Common myeloid progenitor, CD34-positive (primary cell): ENCODE data around the gene PRPH2.

Experiments
- CTCF ChIA-PET: fragments of 350-600 bp; sonication (Branson Sonifier 250); formaldehyde crosslinking; loops from one replicate; lab custom pipeline; 2021; ENCODE audit warnings: antibody characterized with exemption; lab: Charles Lee
- POLR2A ChIA-PET: fragments of 350-600 bp; sonication (Branson Sonifier 250); formaldehyde crosslinking; loops from one replicate; lab custom pipeline; 2021; ENCODE audit warnings: antibody characterized with exemption; lab: Charles Lee
- DNase-seq, 3 donors: peaks; one replicate each; pipeline versions ENCODE4 v3.0.0 to v3.0.0-alpha.2; 2013
- H3K27ac ChIP-seq, 2 experiments: 1 replicate in 1 of 2; 2 replicates in 1 of 2; pipeline ENCODE4 v1.7.0; 2013; ENCODE audit warnings: inconsistent platforms in 2 of 2, low read length in 2 of 2, mild to moderate bottlenecking in 2 of 2, low read depth in 1 of 2, moderate library complexity in 1 of 2; ENCODE audit not compliant: severe bottlenecking in 2 of 2, insufficient read depth in 1 of 2, poor library complexity in 1 of 2
- H3K27me3 ChIP-seq, 5 experiments: replicated peaks in 2 of 5; 1 replicate in 3 of 5; 2 replicates in 2 of 5; pipeline versions ENCODE4 v1.6.1 to v1.7.0; 2013; ENCODE audit warnings: low read length in 4 of 5, mild to moderate bottlenecking in 2 of 5, moderate library complexity in 2 of 5, inconsistent platforms in 1 of 5; ENCODE audit not compliant: insufficient read depth in 5 of 5, control insufficient read depth in 4 of 5
- H3K36me3 ChIP-seq, 4 experiments: 1 replicate in 2 of 4; 2 replicates in 2 of 4; pipeline versions ENCODE4 v1.6.1 to v1.7.0; 2013; ENCODE audit warnings: low read length in 3 of 4, control low read depth in 1 of 4, mild to moderate bottlenecking in 1 of 4; ENCODE audit not compliant: control insufficient read depth in 4 of 4, insufficient read depth in 4 of 4
- H3K4me1 ChIP-seq, 4 experiments: 1 replicate in 3 of 4; 2 replicates in 1 of 4; pipeline versions ENCODE4 v1.6.1 to v1.7.1; 2013; ENCODE audit warnings: low read length in 3 of 4, mild to moderate bottlenecking in 3 of 4, control low read depth in 1 of 4, inconsistent platforms in 1 of 4, moderate library complexity in 1 of 4; ENCODE audit not compliant: control insufficient read depth in 4 of 4, insufficient read depth in 4 of 4; ENCODE audit errors: control extremely low read depth in 1 of 4
- H3K4me3 ChIP-seq, 7 experiments: 1 replicate in 4 of 7; 2 replicates in 3 of 7; pipeline versions ENCODE4 v1.5.1 to v1.7.0; 2013; ENCODE audit warnings: mild to moderate bottlenecking in 7 of 7, low read length in 6 of 7, moderate library complexity in 6 of 7, inconsistent platforms in 2 of 7, low read depth in 2 of 7, control low read depth in 1 of 7; ENCODE audit not compliant: insufficient read depth in 4 of 7, control insufficient read depth in 1 of 7; ENCODE audit errors: extremely low read depth in 1 of 7
- H3K9me3 ChIP-seq, 5 experiments: 1 replicate in 4 of 5; 2 replicates in 1 of 5; pipeline versions ENCODE4 v1.6.1 to v1.7.1; 2013; ENCODE audit warnings: low read length in 4 of 5, mild to moderate bottlenecking in 2 of 5, inconsistent platforms in 1 of 5, low read depth in 1 of 5, moderate library complexity in 1 of 5; ENCODE audit not compliant: control insufficient read depth in 4 of 5, insufficient read depth in 2 of 5; ENCODE audit errors: control extremely low read depth in 1 of 5
- WGBS: methylation state at CpG from one replicate; pipeline ENCODE4 v1.1.5; 2013; ENCODE audit not compliant: insufficient coverage; 5-methylcytosine and 5-hydroxymethylcytosine counted together

PRPH2 gene

GRCh38 chr6:42696526-42697267 is 25.7 kb downstream of the PRPH2 start:
- no peaks in the 10 kb centered on the region for H3K9me3 ChIP-seq
- H3K27me3 ChIP-seq: no peaks in the 10 kb centered on the region
- peaks cover 0 to 6% (median 1%) of the 10 kb centered on the region in 4 experiments for H3K4me1 ChIP-seq
- H3K4me3 ChIP-seq: no peak overlapping the region
- CTCF ChIA-PET: interaction anchor here (2.0 kb wide), 1 partner anchor 9 kb away, joined by 7 read pairs; no protein-coding TSS in a partner anchor
- peaks cover 3 to 26% (median 17%) of the 10 kb centered on the region in 4 experiments for H3K36me3 ChIP-seq
- WGBS: 74% methylated on average over 5 of the region's 7 CpGs
- no peak for DNase-seq
- POLR2A ChIA-PET: interaction anchor here (0.8 kb wide), 1 partner anchor 16 kb away, joined by 3 read pairs; no protein-coding TSS in a partner anchor
- no peak overlapping the region for H3K27ac ChIP-seq

- Histone ChIP-seq H3K36me3 (peaks cover 9 to 45% (median 31%) of the 10 kb centered on the region in 4 experiments), H3K4me3 (no peak overlapping the region), H3K27me3 (no peaks in the 10 kb centered on the region), H3K27ac (no peak overlapping the region), H3K9me3 (no peaks in the 10 kb centered on the region), H3K4me1 (peaks cover 0 to 6% (median 1%) of the 10 kb centered on the region in 4 experiments)
- DNase-seq: no peak
- ChIA-PET POLR2A (interaction anchor here (0.6 kb wide), 1 partner anchor 56 kb away, joined by 3 read pairs; no protein-coding TSS in a partner anchor), CTCF (interaction anchor here (0.6 to 2.0 kb wide), 2 partner anchors 32 to 178 kb away, joined by 3 to 8 read pairs; no protein-coding TSS in a partner anchor)
- 100% methylated on average over 1 of the region's 4 CpGs for WGBS
Measured at GRCh38 chr6:42694586-42694985, 27.8 kb downstream of the PRPH2 start.

- ChIA-PET CTCF (interaction anchor here (0.7 to 2.0 kb wide), 6 partner anchors 9 to 184 kb away, joined by 3 to 8 read pairs (median 5); no protein-coding TSS in a partner anchor), POLR2A (no interaction called here)
- H3K36me3 ChIP-seq: peaks cover 15 to 53% (median 39%) of the 10 kb centered on the region in 4 experiments
- 100% methylated on average over 2 of the region's 2 CpGs for WGBS
- H3K9me3 ChIP-seq: no peaks in the 10 kb centered on the region
- no peak overlapping the region for H3K27ac ChIP-seq
- DNase-seq: peak in 2 of 3 donors; percentile 9 to 13
- peaks cover 0 to 6% (median 1%) of the 10 kb centered on the region in 4 experiments for H3K4me1 ChIP-seq
- no peak overlapping the region for H3K4me3 ChIP-seq
- no peaks in the 10 kb centered on the region for H3K27me3 ChIP-seq
Measured at GRCh38 chr6:42693725-42694323, 28.6 kb downstream of the PRPH2 start.

GRCh38 chr6:42692137-42692911 is 30.1 kb downstream of the PRPH2 start:
- DNase-seq: no peak
- H3K4me3 ChIP-seq: no peak overlapping the region
- 100% methylated on average over 4 of the region's 4 CpGs for WGBS
- H3K9me3 ChIP-seq: no peaks in the 10 kb centered on the region
- H3K4me1 ChIP-seq: peaks cover 0 to 6% (median 1%) of the 10 kb centered on the region in 4 experiments
- H3K36me3 ChIP-seq: peaks cover 22 to 65% (median 50%) of the 10 kb centered on the region in 4 experiments
- H3K27ac ChIP-seq: no peak overlapping the region
- ChIA-PET POLR2A (interaction anchor here (0.6 kb wide), 1 partner anchor 159 kb away, joined by 3 read pairs; no protein-coding TSS in a partner anchor), CTCF (interaction anchor here (0.8 to 1.9 kb wide), 9 partner anchors 10 to 56 kb away, joined by 3 to 7 read pairs (median 4); no protein-coding TSS in a partner anchor)
- no peaks in the 10 kb centered on the region for H3K27me3 ChIP-seq

- Histone ChIP-seq H3K36me3 (peaks cover 22 to 71% (median 51%) of the 10 kb centered on the region in 4 experiments), H3K9me3 (no peaks in the 10 kb centered on the region), H3K27me3 (no peaks in the 10 kb centered on the region), H3K27ac (no peak overlapping the region), H3K4me1 (peaks cover 0 to 6% (median 1%) of the 10 kb centered on the region in 4 experiments), H3K4me3 (no peak overlapping the region)
- 100% methylated on average over 2 of the region's 2 CpGs for WGBS
- POLR2A ChIA-PET: no interaction called here
- CTCF ChIA-PET: interaction anchor here (0.6 to 1.0 kb wide), 2 partner anchors 16 to 29 kb away, joined by 3 to 4 read pairs; no protein-coding TSS in a partner anchor
- DNase-seq: no peak
Measured at GRCh38 chr6:42690872-42691271, 31.5 kb downstream of the PRPH2 start.

GRCh38 chr6:42690151-42690702 is 32.2 kb downstream of the PRPH2 start:
- no peak for DNase-seq
- Histone ChIP-seq H3K36me3 (peaks cover 22 to 77% (median 56%) of the 10 kb centered on the region in 4 experiments), H3K4me1 (peaks cover 0 to 6% (median 1%) of the 10 kb centered on the region in 4 experiments), H3K4me3 (no peak overlapping the region), H3K27ac (no peak overlapping the region), H3K9me3 (no peaks in the 10 kb centered on the region), H3K27me3 (no peaks in the 10 kb centered on the region)
- 96% methylated on average over 5 of the region's 5 CpGs for WGBS
- CTCF ChIA-PET: interaction anchor here (1.0 to 1.5 kb wide), 4 partner anchors 10 to 36 kb away, joined by 3 to 6 read pairs (median 4); no protein-coding TSS in a partner anchor
- POLR2A ChIA-PET: interaction anchor here (0.6 kb wide), 1 partner anchor 425 kb away, joined by 3 read pairs; no protein-coding TSS in a partner anchor
